Measurements from ENCODE around the gene CFAP299.

CFAP299 gene

DNA sequence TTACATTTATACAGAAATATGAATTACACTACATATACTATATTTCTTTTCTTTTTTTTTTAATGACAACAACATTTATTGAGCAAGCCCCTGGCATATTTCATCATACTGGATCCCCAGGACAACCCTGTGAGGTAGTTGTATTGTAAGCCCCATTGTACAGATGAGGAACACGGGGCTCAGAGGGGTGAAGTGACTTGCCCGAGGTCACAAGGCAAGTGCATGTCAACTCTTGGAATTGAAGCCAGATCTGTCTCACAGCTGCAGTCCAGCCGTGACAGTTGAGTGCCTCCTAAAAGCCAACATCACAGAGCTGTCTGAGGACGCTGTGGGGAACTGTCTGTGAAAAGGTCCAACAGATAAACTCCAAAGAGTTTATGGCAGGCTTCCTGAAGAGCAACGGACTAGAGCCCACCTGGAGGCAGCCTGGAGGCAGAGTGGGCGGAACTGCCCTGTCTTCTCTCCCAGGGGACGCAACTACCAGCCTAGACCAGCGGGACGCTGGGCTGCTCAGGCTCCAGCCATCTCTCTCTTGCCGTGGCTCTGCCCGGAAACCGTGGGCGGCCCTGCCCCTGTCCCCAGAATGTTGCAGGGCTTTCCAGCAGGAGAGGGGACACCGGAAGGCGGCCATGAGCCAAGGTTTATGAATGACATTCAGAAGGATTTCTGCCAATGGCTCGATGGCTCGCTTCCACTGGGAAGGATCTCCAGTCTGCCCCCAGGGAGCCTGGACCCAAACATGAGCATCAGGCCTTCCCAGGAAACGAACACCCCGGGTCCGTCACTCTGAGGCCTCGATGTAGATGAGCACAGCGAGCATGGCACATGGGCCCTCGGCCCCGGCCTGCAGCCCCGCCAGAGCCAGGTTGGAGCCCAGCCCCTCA is 50.1 kb downstream of the CFAP299 start:
- DNase-seq (ENCODE audit: low spot score), result no peak
- Histone ChIP-seq H3K27me3 (ENCODE audit: control insufficient read depth in 3 of 3, insufficient read depth in 3 of 3, low read depth in 1 of 3, low read length in 3 of 3) (no peaks in the 10 kb centered on the region), H3K4me3 (ENCODE audit: low read length in 2 of 2) (no peak overlapping the region), H2BK15ac (ENCODE audit: low read length) (no peak overlapping the region), H4K91ac (ENCODE audit: low read depth, low read length, poor library complexity) (no peak overlapping the region), H3K4ac (ENCODE audit: low read length) (no peak overlapping the region), H3K9ac (ENCODE audit: low read depth, low read length, poor library complexity) (no peak overlapping the region), H2AK5ac (ENCODE audit: low read depth, low read length) (no peak overlapping the region), H3K14ac (ENCODE audit: low read length) (peak overlapping the region; percentile 56), H3K79me1 (ENCODE audit: low read depth, low read length) (no peaks in the 10 kb centered on the region), H2BK120ac (ENCODE audit: low read depth, low read length) (no peak overlapping the region), H2BK5ac (ENCODE audit: low read length) (no peak overlapping the region), H3K4me2 (ENCODE audit: insufficient read depth, low read length, poor library complexity, severe bottlenecking) (no peak overlapping the region), H2AFZ (ENCODE audit: low read length) (no peak overlapping the region), H3K23ac (ENCODE audit: low read depth, low read length, poor library complexity) (no peak overlapping the region), H2BK12ac (ENCODE audit: low read length) (no peak overlapping the region), H3K4me1 (ENCODE audit: control insufficient read depth in 2 of 2, insufficient read depth in 1 of 2, low read depth in 1 of 2, low read length in 2 of 2) (no peaks in the 10 kb centered on the region), H3K27ac (replicated peaks; ENCODE audit: low read length) (no peak overlapping the region), H3K18ac (ENCODE audit: low read length) (peak overlapping the region; percentile 64), H4K8ac (ENCODE audit: low read depth, low read length) (no peak overlapping the region), H3K36me3 (replicated peaks in 1 of 2; ENCODE audit: control insufficient read depth in 2 of 2, insufficient read depth in 2 of 2, low read length in 2 of 2) (no peaks in the 10 kb centered on the region), H3K9me3 (replicated peaks in 1 of 2; ENCODE audit: control insufficient read depth in 2 of 2, insufficient read depth in 1 of 2, low read depth in 1 of 2, low read length in 2 of 2) (peaks cover 0 to 2% of the 10 kb centered on the region in 2 donors)
- WGBS, 2 donors (ENCODE audit: extremely low coverage in 2 of 2, insufficient read length in 2 of 2, insufficient replicate concordance in 1 of 2), result no CpG with 5 or more reads among the region's 25 CpGs

DNA sequence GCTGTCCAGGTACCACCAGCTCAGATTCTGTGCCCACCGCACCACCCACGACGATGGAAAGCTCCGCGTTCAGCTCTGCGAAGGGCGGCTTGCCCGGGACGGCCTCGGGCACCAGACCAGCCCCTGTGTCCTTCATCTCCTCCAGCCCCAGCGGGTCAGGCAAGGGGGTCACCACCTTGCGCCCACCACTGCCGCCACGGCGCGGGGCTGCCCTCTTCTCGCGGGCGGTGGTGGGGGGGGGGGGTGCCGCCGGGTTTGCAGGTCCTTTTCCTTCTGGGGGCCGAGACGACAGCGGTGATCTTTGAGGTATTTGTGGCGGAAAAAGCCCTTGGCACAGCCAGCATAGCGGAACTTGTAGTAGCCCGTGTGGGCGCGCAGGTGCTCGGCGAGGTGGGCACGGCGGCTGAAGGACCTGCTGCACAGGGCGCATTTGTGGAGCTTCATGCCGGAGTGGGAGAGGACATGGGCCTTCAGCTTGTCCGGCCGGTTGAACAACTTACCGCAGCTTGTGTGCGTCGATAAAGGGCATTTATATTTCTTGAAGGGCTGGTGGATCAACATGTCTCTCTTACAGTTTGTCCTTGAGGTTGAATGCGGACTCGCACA is 50.9 kb downstream of the CFAP299 start:
- no peaks in the 10 kb centered on the region for H3K79me1 ChIP-seq (ENCODE audit: low read depth, low read length)
- WGBS, 2 donors (ENCODE audit: extremely low coverage in 2 of 2, insufficient read length in 2 of 2, insufficient replicate concordance in 1 of 2), result no CpG with 5 or more reads among the region's 42 CpGs
- no peak overlapping the region for H3K4ac ChIP-seq (ENCODE audit: low read length)
- DNase-seq (ENCODE audit: low spot score), result no peak
- H3K14ac ChIP-seq (ENCODE audit: low read length), result peak overlapping the region; percentile 56
- no peak overlapping the region for H4K8ac ChIP-seq (ENCODE audit: low read depth, low read length)
- no peak overlapping the region for H2BK5ac ChIP-seq (ENCODE audit: low read length)
- no peak overlapping the region for H2BK12ac ChIP-seq (ENCODE audit: low read length)
- no peak overlapping the region for H3K9ac ChIP-seq (ENCODE audit: low read depth, low read length, poor library complexity)
- no peak overlapping the region for H2AFZ ChIP-seq (ENCODE audit: low read length)
- H3K27me3 ChIP-seq (ENCODE audit: control insufficient read depth in 3 of 3, insufficient read depth in 3 of 3, low read depth in 1 of 3, low read length in 3 of 3), result no peaks in the 10 kb centered on the region
- no peak overlapping the region for H4K91ac ChIP-seq (ENCODE audit: low read depth, low read length, poor library complexity)
- peaks cover 0 to 2% of the 10 kb centered on the region in 2 donors for H3K9me3 ChIP-seq (replicated peaks in 1 of 2; ENCODE audit: control insufficient read depth in 2 of 2, insufficient read depth in 1 of 2, low read depth in 1 of 2, low read length in 2 of 2)
- H3K4me2 ChIP-seq (ENCODE audit: insufficient read depth, low read length, poor library complexity, severe bottlenecking), result no peak overlapping the region
- H3K18ac ChIP-seq (ENCODE audit: low read length), result no peak overlapping the region
- no peak overlapping the region for H2BK120ac ChIP-seq (ENCODE audit: low read depth, low read length)
- no peaks in the 10 kb centered on the region for H3K4me1 ChIP-seq (ENCODE audit: control insufficient read depth in 2 of 2, insufficient read depth in 1 of 2, low read depth in 1 of 2, low read length in 2 of 2)
- no peak overlapping the region for H3K4me3 ChIP-seq (ENCODE audit: low read length in 2 of 2)
- H2BK15ac ChIP-seq (ENCODE audit: low read length), result no peak overlapping the region
- no peak overlapping the region for H3K23ac ChIP-seq (ENCODE audit: low read depth, low read length, poor library complexity)
- H3K27ac ChIP-seq (replicated peaks; ENCODE audit: low read length), result no peak overlapping the region
- no peaks in the 10 kb centered on the region for H3K36me3 ChIP-seq (replicated peaks in 1 of 2; ENCODE audit: control insufficient read depth in 2 of 2, insufficient read depth in 2 of 2, low read length in 2 of 2)
- no peak overlapping the region for H2AK5ac ChIP-seq (ENCODE audit: low read depth, low read length)

DNA sequence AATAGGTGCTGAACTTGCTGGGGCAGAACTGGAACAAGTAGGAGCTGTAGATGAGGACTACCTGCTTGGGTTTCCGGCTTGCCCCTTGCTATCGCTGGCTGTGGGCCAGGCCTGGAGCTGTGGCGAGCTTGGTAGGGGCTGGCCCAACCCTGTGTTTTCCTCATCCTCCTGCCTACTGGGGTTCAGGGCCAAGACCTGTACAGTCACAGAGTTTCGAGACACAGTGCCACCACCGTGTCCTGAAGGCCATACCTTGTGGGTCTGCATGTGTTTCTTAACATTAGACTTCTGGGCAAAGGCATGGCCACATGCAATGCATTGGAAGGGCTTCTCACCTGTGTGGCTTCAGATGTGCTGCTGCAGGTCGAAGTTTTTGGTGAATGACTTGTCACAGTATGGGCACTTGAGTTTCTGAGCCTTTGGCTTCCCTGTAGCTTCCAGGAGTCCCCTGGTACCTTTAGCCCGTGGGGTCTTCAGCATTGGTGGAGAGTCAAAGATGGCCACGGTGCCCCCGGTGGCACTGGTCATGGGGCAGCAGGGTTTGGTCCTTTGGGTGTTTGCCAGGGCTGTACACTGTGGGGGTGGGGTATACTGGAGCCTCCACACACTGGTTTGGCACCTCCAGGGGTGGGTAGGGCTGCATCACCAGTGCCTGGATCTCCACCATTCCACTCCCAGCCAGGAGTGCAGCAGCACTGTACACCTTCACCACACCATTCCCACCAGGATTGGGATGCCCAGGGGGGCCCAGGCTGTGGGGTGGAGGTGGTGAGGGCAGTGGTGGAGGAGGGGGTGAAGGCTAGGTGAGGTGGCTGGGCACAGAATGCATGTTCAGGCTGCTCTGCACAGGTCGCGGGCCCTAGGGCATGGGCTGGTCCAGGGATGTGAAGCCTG is 52.1 kb downstream of the CFAP299 start:
- Histone ChIP-seq H3K4ac (ENCODE audit: low read length) (no peak overlapping the region), H3K4me1 (ENCODE audit: control insufficient read depth in 2 of 2, insufficient read depth in 1 of 2, low read depth in 1 of 2, low read length in 2 of 2) (no peaks in the 10 kb centered on the region), H2AFZ (ENCODE audit: low read length) (no peak overlapping the region), H3K9ac (ENCODE audit: low read depth, low read length, poor library complexity) (no peak overlapping the region), H3K23ac (ENCODE audit: low read depth, low read length, poor library complexity) (no peak overlapping the region), H3K36me3 (replicated peaks in 1 of 2; ENCODE audit: control insufficient read depth in 2 of 2, insufficient read depth in 2 of 2, low read length in 2 of 2) (no peaks in the 10 kb centered on the region), H3K79me1 (ENCODE audit: low read depth, low read length) (no peaks in the 10 kb centered on the region), H3K27me3 (ENCODE audit: control insufficient read depth in 3 of 3, insufficient read depth in 3 of 3, low read depth in 1 of 3, low read length in 3 of 3) (no peaks in the 10 kb centered on the region), H3K27ac (replicated peaks; ENCODE audit: low read length) (no peak overlapping the region), H2BK12ac (ENCODE audit: low read length) (no peak overlapping the region), H2BK120ac (ENCODE audit: low read depth, low read length) (no peak overlapping the region), H3K4me3 (ENCODE audit: low read length in 2 of 2) (peak overlapping the region in 1 of 2 donors; percentile 69), H2AK5ac (ENCODE audit: low read depth, low read length) (no peak overlapping the region), H4K8ac (ENCODE audit: low read depth, low read length) (no peak overlapping the region), H3K14ac (ENCODE audit: low read length) (no peak overlapping the region), H2BK5ac (ENCODE audit: low read length) (no peak overlapping the region), H3K9me3 (replicated peaks in 1 of 2; ENCODE audit: control insufficient read depth in 2 of 2, insufficient read depth in 1 of 2, low read depth in 1 of 2, low read length in 2 of 2) (peaks cover 0 to 2% of the 10 kb centered on the region in 2 donors), H3K4me2 (ENCODE audit: insufficient read depth, low read length, poor library complexity, severe bottlenecking) (no peak overlapping the region), H3K18ac (ENCODE audit: low read length) (no peak overlapping the region), H4K91ac (ENCODE audit: low read depth, low read length, poor library complexity) (no peak overlapping the region), H2BK15ac (ENCODE audit: low read length) (no peak overlapping the region)
- WGBS, 2 donors (ENCODE audit: extremely low coverage in 2 of 2, insufficient read length in 2 of 2, insufficient replicate concordance in 1 of 2), result no CpG with 5 or more reads among the region's 11 CpGs
- no peak for DNase-seq (ENCODE audit: low spot score)

DNA sequence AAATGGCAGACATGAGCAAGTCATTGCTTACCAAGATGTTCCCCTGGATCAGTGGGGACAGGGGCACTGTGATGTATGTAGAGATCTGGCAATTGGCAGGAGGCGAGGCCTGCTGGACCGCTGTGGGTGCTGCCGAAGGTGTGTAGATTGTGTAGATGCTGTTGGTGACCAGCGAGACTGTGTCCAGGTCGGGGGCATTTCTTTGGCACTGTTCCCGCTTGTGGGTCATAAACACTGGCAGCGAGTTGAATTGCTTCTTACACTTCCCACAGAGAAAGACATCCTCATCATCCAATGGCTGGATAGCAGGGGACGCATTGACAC is 52.7 kb downstream of the CFAP299 start:
- Histone ChIP-seq H4K8ac (ENCODE audit: low read depth, low read length) (no peak overlapping the region), H3K36me3 (replicated peaks in 1 of 2; ENCODE audit: control insufficient read depth in 2 of 2, insufficient read depth in 2 of 2, low read length in 2 of 2) (no peaks in the 10 kb centered on the region), H3K14ac (ENCODE audit: low read length) (no peak overlapping the region), H2BK12ac (ENCODE audit: low read length) (no peak overlapping the region), H3K9ac (ENCODE audit: low read depth, low read length, poor library complexity) (no peak overlapping the region), H2BK120ac (ENCODE audit: low read depth, low read length) (no peak overlapping the region), H3K4ac (ENCODE audit: low read length) (no peak overlapping the region), H3K4me3 (ENCODE audit: low read length in 2 of 2) (peak overlapping the region in 1 of 2 donors; percentile 69), H2AK5ac (ENCODE audit: low read depth, low read length) (no peak overlapping the region), H2BK5ac (ENCODE audit: low read length) (no peak overlapping the region), H3K18ac (ENCODE audit: low read length) (no peak overlapping the region), H3K79me1 (ENCODE audit: low read depth, low read length) (no peaks in the 10 kb centered on the region), H3K23ac (ENCODE audit: low read depth, low read length, poor library complexity) (no peak overlapping the region), H3K4me2 (ENCODE audit: insufficient read depth, low read length, poor library complexity, severe bottlenecking) (no peak overlapping the region), H2AFZ (ENCODE audit: low read length) (no peak overlapping the region), H4K91ac (ENCODE audit: low read depth, low read length, poor library complexity) (no peak overlapping the region), H3K27ac (replicated peaks; ENCODE audit: low read length) (no peak overlapping the region), H2BK15ac (ENCODE audit: low read length) (no peak overlapping the region), H3K27me3 (ENCODE audit: control insufficient read depth in 3 of 3, insufficient read depth in 3 of 3, low read depth in 1 of 3, low read length in 3 of 3) (no peaks in the 10 kb centered on the region), H3K4me1 (ENCODE audit: control insufficient read depth in 2 of 2, insufficient read depth in 1 of 2, low read depth in 1 of 2, low read length in 2 of 2) (no peaks in the 10 kb centered on the region), H3K9me3 (replicated peaks in 1 of 2; ENCODE audit: control insufficient read depth in 2 of 2, insufficient read depth in 1 of 2, low read depth in 1 of 2, low read length in 2 of 2) (peaks cover 0 to 2% of the 10 kb centered on the region in 2 donors)
- WGBS, 2 donors (ENCODE audit: extremely low coverage in 2 of 2, insufficient read length in 2 of 2, insufficient replicate concordance in 1 of 2), result no CpG with 5 or more reads among the region's 8 CpGs
- no peak for DNase-seq (ENCODE audit: low spot score)

Data from neuronal stem cell (in vitro differentiated cells).